ENCODE results near the gene NIPAL1. TPM values are rescaled to one million over a fixed set of nuclear protein-coding genes. Genes with fewer than 3 reads are reported as not detected.

The NIPAL1 gene
- total RNA-seq, 4 donors from 2014 or later, result 5.0 to 26.3 (median 13.8) TPM

DNA sequence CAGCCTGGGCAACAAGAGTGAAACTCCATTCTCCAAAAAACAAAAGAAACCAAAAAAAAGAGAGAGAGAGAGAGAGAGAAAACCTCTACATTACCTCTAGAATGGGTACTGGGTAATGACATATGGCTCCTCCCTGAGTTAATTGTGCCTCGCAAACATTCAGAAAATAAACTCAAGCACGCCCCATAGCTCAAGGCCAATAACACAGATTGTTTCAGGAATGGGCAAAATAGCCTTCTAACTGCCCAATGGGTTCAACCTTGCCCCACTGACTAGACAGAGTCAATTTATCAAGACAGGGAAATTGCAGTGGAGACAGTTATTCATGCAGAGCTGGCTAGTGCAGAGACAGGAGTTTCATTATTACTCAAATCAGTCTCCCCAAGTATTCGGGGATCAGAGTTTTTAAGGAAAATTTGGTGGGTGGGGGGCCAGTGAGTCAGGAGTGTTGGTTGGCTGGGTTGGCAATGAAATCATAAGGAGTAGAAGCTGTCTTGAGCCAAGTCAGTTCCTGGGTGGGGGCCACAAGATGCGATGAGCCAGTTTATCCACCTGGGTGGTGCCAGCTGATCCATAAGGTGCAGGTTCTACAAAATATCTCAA is 25.1 kb downstream of the NIPAL1 start:
- DNase-seq, result no peak
- no peak overlapping the region for H3K27ac ChIP-seq
- peaks cover 0 to 3% (median under 1%) of the 10 kb centered on the region in 4 donors for H3K4me1 ChIP-seq
- TF ChIP-seq POLR2A (IDR thresholded peaks at IDR 0.05) (no peak), CTCF (IDR thresholded peaks at IDR 0.05) (no peak)
- H3K9me3 ChIP-seq, result no peaks in the 10 kb centered on the region
- H3K36me3 ChIP-seq, result no peaks in the 10 kb centered on the region
- no peaks in the 10 kb centered on the region for H3K27me3 ChIP-seq
- no peak overlapping the region for H3K4me3 ChIP-seq

GRCh38 chr4:48042979-48043461 is 26.4 kb downstream of the NIPAL1 start:
- peaks cover 0 to 17% (median 15%) of the 10 kb centered on the region in 4 donors for H3K4me1 ChIP-seq
- no peaks in the 10 kb centered on the region for H3K9me3 ChIP-seq
- H3K36me3 ChIP-seq, result no peaks in the 10 kb centered on the region
- no peak overlapping the region for H3K27ac ChIP-seq
- TF ChIP-seq CTCF (IDR thresholded peaks at IDR 0.05) (no peak), POLR2A (IDR thresholded peaks at IDR 0.05) (no peak)
- H3K4me3 ChIP-seq, result no peak overlapping the region
- H3K27me3 ChIP-seq, result no peaks in the 10 kb centered on the region
- no peak for DNase-seq

DNA sequence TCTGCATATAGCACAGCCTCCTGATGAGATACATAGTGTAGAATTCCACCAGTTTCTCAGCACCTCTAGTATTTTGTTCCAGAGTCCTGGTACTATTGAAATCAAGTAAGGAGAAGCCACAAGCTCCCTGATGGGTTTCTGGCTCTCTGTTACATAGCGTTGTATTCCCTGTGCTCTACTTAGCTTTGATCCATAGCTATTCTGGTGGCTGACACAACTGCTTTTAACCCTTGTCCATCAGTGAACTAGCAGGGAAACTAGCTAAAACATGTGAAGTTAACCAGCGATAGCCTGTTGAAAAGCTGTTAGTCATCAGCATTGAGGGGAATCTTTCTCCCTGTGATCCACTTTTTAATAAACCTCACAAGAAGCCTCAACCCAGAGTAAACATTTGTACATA is 26.9 kb downstream of the NIPAL1 start:
- no peaks in the 10 kb centered on the region for H3K27me3 ChIP-seq
- TF ChIP-seq CTCF (IDR thresholded peaks at IDR 0.05) (no peak), POLR2A (IDR thresholded peaks at IDR 0.05) (no peak)
- peaks cover 0 to 19% (median 17%) of the 10 kb centered on the region in 4 donors for H3K4me1 ChIP-seq
- no peaks in the 10 kb centered on the region for H3K36me3 ChIP-seq
- no peak for DNase-seq
- no peaks in the 10 kb centered on the region for H3K9me3 ChIP-seq
- H3K27ac ChIP-seq, result no peak overlapping the region
- no peak overlapping the region for H3K4me3 ChIP-seq

DNA sequence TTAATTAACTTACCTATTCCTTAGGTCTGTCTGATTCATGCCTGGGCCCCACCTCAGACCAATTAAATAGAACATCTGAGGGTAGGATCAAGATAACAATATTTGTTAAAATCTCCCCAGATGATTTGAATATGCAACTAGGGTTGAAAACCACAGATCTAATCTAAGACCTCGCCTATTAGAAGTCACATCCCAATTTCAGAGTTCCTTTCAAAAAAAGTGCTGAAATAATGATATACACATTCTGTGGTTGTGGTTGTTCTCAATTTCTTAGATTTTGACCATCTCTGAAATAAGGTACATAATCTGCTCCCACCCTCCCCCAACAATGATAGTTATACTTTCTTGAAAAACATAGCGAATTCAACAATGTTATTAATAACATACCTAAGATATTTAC is 27.7 kb downstream of the NIPAL1 start:
- H3K27ac ChIP-seq, result no peak overlapping the region
- H3K9me3 ChIP-seq, result no peaks in the 10 kb centered on the region
- H3K4me3 ChIP-seq, result no peak overlapping the region
- TF ChIP-seq CTCF (IDR thresholded peaks at IDR 0.05) (no peak), POLR2A (IDR thresholded peaks at IDR 0.05) (no peak)
- DNase-seq, result no peak
- no peaks in the 10 kb centered on the region for H3K27me3 ChIP-seq
- H3K4me1 ChIP-seq, result peaks cover 0 to 19% (median 17%) of the 10 kb centered on the region in 4 donors
- no peaks in the 10 kb centered on the region for H3K36me3 ChIP-seq

DNA sequence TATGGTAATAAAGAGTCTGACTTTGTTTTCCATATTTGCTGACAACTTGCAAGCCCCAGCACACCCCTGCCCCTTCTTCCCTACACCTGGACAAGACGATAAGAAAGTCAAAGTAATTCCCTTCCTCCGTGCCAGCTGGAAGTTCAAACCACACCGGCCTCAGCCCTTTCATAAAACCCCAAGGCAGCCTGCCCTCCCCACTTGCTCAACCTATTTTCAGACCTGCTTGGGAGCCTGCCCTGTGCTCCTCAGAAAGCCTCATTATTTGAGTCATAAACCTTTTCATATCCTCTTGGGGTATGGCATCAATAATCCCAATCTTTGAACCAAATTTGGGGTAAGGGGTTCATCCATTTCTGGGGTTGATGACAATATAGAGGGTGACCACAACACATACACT is 29.5 kb downstream of the NIPAL1 start:
- no peaks in the 10 kb centered on the region for H3K36me3 ChIP-seq
- H3K4me1 ChIP-seq, result peaks cover 0 to 19% (median 17%) of the 10 kb centered on the region in 4 donors
- no peak for TF ChIP-seq POLR2A (IDR thresholded peaks at IDR 0.05)
- no peak for TF ChIP-seq CTCF (IDR thresholded peaks at IDR 0.05)
- H3K4me3 ChIP-seq, result no peak overlapping the region
- H3K27me3 ChIP-seq, result no peaks in the 10 kb centered on the region
- no peak overlapping the region for H3K27ac ChIP-seq
- no peak for DNase-seq
- H3K9me3 ChIP-seq, result no peaks in the 10 kb centered on the region
